Stimulated activated naive CD8-positive, alpha-beta T cell treated with anti-CD3 and anti-CD28 coated beads, Interleukin-15, amount 100 ng/mL, for 72 hours (primary cell): ENCODE data around the gene FAM81B.
"Not testable (repeated sequence)": the region's sequence is repeated elsewhere in the genome, so short reads cannot be mapped to it uniquely, and the experiment has no call there.

ENCODE experiments used
- ATAC-seq: fragments of 150-1000 bp; cut with Tn5 transposase; 2 replicates; pipeline ENCODE4 v1.10.0; 2021; ENCODE audit warnings: mild to moderate bottlenecking, moderate library complexity
- DNase-seq, 2 donors: peaks; one replicate each; pipeline ENCODE4 v3.0.0; 2021 to 2022
- H3K27ac Mint-ChIP-seq, 2 donors: one replicate each; pipeline ENCODE4 v1.8.0; 2022; ENCODE audit warnings: mild to moderate bottlenecking in 2 of 2, mixed read lengths in 2 of 2, moderate library complexity in 2 of 2
- H3K27me3 Mint-ChIP-seq: one replicate; pipeline ENCODE4 v1.8.0; 2022; ENCODE audit warnings: mixed read lengths
- H3K4me1 Mint-ChIP-seq: one replicate; pipeline ENCODE4 v1.8.0; 2022; ENCODE audit warnings: mild to moderate bottlenecking, mixed read lengths
- H3K4me3 Mint-ChIP-seq, 2 donors: one replicate each; pipeline ENCODE4 v1.8.0; 2022; ENCODE audit warnings: mild to moderate bottlenecking in 2 of 2, mixed read lengths in 2 of 2, moderate library complexity in 1 of 2
- H3K9me3 Mint-ChIP-seq, 2 donors: one replicate each; pipeline ENCODE4 v1.8.0; 2022; ENCODE audit warnings: mixed read lengths in 2 of 2

FAM81B gene

GRCh38 chr5:95384485-95385213 lies 6.5 kb upstream of the FAM81B start:
- no peak overlapping the region for H3K27ac Mint-ChIP-seq
- ATAC-seq (no peak), DNase-seq (no peak)
- H3K27me3 Mint-ChIP-seq, result no peaks in the 10 kb centered on the region
- peaks cover 4 to 17% of the 10 kb centered on the region in 2 donors for H3K9me3 Mint-ChIP-seq
- no peak overlapping the region for H3K4me3 Mint-ChIP-seq
- H3K4me1 Mint-ChIP-seq, result peaks cover 15% of the 10 kb centered on the region

DNA sequence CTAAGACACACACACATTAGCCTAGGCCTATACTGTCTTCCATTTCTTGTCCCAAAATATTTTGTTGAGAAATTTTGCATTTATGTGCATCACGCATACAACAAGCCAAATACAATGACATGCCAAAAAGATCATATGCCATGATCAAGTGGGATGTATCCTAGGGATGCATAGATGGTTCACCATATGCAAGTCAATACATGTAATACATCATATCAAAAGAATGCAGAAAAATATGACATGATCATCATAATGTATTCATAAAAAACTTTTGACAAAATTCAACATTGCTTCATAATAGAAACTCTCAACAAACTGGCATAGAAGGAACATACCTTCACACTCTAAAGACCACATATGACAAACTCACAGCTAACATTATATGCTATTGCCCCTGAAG lies 5.8 kb upstream of the FAM81B start:
- Mint-ChIP-seq H3K27ac (no peak overlapping the region), H3K9me3 (peaks cover 4 to 11% of the 10 kb centered on the region in 2 donors), H3K4me3 (no peak overlapping the region), H3K4me1 (peaks cover 8% of the 10 kb centered on the region), H3K27me3 (no peaks in the 10 kb centered on the region)
- DNase-seq (no peak), ATAC-seq (no peak)

- not testable (repeated sequence) for H3K27ac Mint-ChIP-seq, H3K4me1 Mint-ChIP-seq, H3K4me3 Mint-ChIP-seq, H3K27me3 Mint-ChIP-seq, H3K9me3 Mint-ChIP-seq, DNase-seq, ATAC-seq
Observed at GRCh38 chr5:95391965-95392364, 799 bp downstream of the FAM81B start.

GRCh38 chr5:95392593-95393182 lies 1.5 kb downstream of the FAM81B start:
- H3K4me1 Mint-ChIP-seq, result no peaks in the 10 kb centered on the region
- H3K27ac Mint-ChIP-seq, result no peak overlapping the region
- no peak for ATAC-seq
- H3K9me3 Mint-ChIP-seq, result peaks cover 0 to 8% of the 10 kb centered on the region in 2 donors
- no peaks in the 10 kb centered on the region for H3K27me3 Mint-ChIP-seq
- no peak for DNase-seq
- H3K4me3 Mint-ChIP-seq, result no peak overlapping the region

- H3K27ac Mint-ChIP-seq, result no peak overlapping the region
Observed at GRCh38 chr5:95393279-95393678, 2.1 kb downstream of the FAM81B start.

GRCh38 chr5:95398989-95399388 lies 7.8 kb downstream of the FAM81B start:
- no peaks in the 10 kb centered on the region for H3K9me3 Mint-ChIP-seq
- ATAC-seq, result no peak
- H3K27me3 Mint-ChIP-seq, result no peaks in the 10 kb centered on the region
- no peak overlapping the region for H3K4me3 Mint-ChIP-seq
- no peak overlapping the region for H3K27ac Mint-ChIP-seq
- DNase-seq, result no peak
- H3K4me1 Mint-ChIP-seq, result no peaks in the 10 kb centered on the region

More at GRCh38 chr5:95393279-95393678, 2.1 kb downstream of the FAM81B start:
- ATAC-seq (no peak), DNase-seq (no peak)
- no peak overlapping the region for H3K4me3 Mint-ChIP-seq
- H3K4me1 Mint-ChIP-seq, result no peaks in the 10 kb centered on the region
- no peaks in the 10 kb centered on the region for H3K27me3 Mint-ChIP-seq
- peaks cover 0 to 8% of the 10 kb centered on the region in 2 donors for H3K9me3 Mint-ChIP-seq

DNA sequence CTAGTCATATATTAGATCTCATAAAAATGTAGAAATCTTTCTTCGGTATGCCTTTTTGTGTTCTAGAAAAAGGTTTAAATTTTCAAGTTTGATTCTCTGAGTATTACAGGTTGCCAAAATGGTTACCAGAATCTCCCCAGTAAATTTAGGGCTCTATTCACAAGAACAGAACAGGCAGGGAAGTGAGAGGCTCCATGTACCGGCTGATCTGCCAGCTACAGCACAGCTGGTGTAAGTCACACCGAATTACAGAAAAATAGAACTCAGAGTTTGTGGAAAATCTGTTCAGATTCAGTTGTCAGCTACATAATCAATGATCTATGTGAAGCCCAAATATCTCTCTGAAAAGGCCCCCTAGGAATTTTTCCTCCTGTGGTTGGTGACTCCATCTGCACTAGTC lies 10.5 kb downstream of the FAM81B start:
- no peaks in the 10 kb centered on the region for H3K4me1 Mint-ChIP-seq
- no peak for ATAC-seq

GRCh38 chr5:95403996-95404395 lies 12.8 kb downstream of the FAM81B start:
- ATAC-seq, result no peak
- Mint-ChIP-seq H3K27ac (no peak overlapping the region), H3K4me3 (no peak overlapping the region)

More for the DNA sequence above, 10.5 kb downstream of the FAM81B start:
- Mint-ChIP-seq H3K9me3 (peaks cover 0 to 5% of the 10 kb centered on the region in 2 donors), H3K4me3 (no peak overlapping the region), H3K27ac (no peak overlapping the region), H3K27me3 (peaks cover 9% of the 10 kb centered on the region)
- no peak for DNase-seq

DNA sequence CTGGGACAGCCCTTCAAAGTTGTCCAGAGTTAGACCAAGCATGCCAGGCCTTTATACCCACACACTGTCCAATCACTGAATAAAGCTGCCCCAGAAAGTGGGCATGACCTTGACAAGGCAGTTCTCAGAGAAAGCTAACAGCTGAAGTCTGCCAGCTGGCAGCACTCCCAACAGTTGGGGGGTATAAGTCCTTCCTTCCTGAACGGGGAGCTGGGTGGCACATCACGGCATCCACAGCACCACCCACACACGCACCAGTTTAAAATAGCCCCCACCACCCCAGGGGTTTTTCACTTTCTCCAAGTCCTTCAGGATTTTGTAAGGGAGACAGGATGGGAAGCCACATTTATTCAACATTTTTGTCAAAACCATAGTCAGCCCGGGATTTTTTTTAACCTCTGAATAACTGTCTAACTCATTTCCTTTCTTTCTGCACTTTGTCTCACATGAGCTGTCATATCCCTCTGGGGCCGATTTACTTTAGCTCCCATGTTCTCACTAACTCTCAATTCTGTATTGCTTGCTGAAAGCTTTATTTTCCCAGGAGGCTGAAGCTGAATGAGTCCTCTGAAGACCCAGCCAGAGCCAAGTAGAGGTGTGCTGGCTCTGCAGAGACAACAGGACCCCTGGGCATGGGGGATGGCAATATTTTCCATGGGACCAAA lies 15.4 kb downstream of the FAM81B start:
- Mint-ChIP-seq H3K27ac (peak overlapping the region in 1 of 2 donors; percentile 49), H3K4me3 (no peak overlapping the region), H3K27me3 (peaks cover 21% of the 10 kb centered on the region), H3K4me1 (no peaks in the 10 kb centered on the region), H3K9me3 (peaks cover 0 to 5% of the 10 kb centered on the region in 2 donors)
- ATAC-seq, result no peak
- DNase-seq, result no peak

More at GRCh38 chr5:95403996-95404395, 12.8 kb downstream of the FAM81B start:
- H3K9me3 Mint-ChIP-seq, result peaks cover 0 to 5% of the 10 kb centered on the region in 2 donors
- no peak for DNase-seq
- peaks cover 21% of the 10 kb centered on the region for H3K27me3 Mint-ChIP-seq
- H3K4me1 Mint-ChIP-seq, result no peaks in the 10 kb centered on the region

DNA sequence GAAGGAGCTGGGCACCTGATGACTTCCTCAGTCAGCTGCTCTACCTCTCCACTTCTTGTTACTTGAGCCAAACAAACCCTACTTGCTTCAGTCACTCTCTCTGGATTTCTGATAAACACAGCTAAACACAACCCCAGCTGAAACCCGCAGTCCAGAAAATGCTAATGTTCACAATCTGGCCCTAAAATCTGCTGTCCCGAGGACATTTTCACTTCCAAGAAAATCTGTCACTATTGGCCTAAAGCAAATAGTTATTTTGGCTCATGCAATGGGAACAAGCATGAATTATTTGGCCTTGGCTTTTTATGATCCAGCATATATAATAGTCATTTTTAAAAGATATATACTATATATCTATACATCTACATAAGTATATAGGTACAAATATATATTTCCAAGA lies 19.1 kb downstream of the FAM81B start:
- no peak for ATAC-seq
- peaks cover 0 to 5% of the 10 kb centered on the region in 2 donors for H3K9me3 Mint-ChIP-seq
- H3K4me3 Mint-ChIP-seq, result no peak overlapping the region
- no peak overlapping the region for H3K27ac Mint-ChIP-seq
- H3K4me1 Mint-ChIP-seq, result no peaks in the 10 kb centered on the region
- DNase-seq, result no peak
- peaks cover 21% of the 10 kb centered on the region for H3K27me3 Mint-ChIP-seq

DNA sequence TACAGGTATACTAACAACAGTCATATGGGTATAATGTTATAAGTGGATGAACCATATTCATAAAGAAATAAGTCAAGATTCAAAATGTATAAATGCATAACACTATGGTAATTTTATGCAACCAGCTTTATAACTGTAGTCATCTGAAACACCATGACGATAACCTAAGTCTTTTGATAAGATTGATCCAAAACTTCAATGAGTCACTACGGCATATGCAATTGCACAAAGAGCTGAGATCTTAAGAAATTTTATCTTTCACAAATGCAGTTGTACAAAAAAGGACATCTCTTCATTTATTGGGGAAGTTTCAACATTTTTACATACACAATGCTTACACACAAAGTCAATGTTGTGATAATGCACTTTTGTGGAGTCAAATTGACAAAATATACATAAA lies 20.3 kb downstream of the FAM81B start:
- Mint-ChIP-seq H3K4me3 (no peak overlapping the region), H3K27me3 (peaks cover 13% of the 10 kb centered on the region), H3K9me3 (no peaks in the 10 kb centered on the region), H3K27ac (no peak overlapping the region), H3K4me1 (no peaks in the 10 kb centered on the region)
- DNase-seq, result no peak
- ATAC-seq, result no peak

DNA sequence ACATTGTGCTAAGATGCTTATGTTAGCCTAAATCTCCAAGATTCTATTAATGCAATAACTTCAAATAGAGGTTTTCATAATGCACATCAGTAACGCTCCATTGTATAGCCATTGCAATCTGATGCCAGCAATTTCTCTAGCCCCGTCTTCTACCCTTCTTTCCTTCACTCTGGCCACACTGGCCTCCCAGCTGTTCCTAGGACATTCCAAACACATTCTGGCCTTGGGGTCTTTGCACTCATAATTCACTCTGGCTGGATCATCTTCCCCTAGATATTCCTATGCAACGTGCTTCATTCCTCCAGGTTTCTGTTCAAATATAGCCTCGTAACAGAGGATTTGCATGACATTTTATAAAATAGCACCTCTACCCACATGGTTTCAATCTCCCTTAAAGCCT lies 23.3 kb downstream of the FAM81B start:
- H3K27ac Mint-ChIP-seq, result no peak overlapping the region
- DNase-seq (no peak), ATAC-seq (no peak)
- H3K4me3 Mint-ChIP-seq, result no peak overlapping the region
- no peaks in the 10 kb centered on the region for H3K9me3 Mint-ChIP-seq
- H3K4me1 Mint-ChIP-seq, result no peaks in the 10 kb centered on the region
- no peaks in the 10 kb centered on the region for H3K27me3 Mint-ChIP-seq

DNA sequence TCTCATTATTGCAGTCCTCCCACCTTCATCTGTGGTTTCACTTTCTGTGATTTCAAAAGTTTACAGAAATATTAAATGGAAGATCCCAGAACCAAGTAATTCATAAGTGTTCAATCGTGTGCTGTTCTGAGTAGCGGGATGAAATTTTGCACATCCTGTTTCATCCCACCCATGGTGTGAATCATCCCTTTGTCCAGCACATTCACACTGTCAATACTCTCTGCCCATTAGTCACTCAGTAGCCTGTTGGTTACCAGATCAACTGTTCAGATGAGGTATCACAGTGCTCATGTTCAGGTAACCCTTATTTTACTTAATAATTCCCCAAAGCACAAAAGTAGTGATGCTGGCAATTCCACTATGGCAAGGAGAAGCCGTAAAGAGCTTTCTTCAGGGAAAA lies 26.8 kb downstream of the FAM81B start:
- no peak overlapping the region for H3K27ac Mint-ChIP-seq
- ATAC-seq, result no peak
- H3K27me3 Mint-ChIP-seq, result no peaks in the 10 kb centered on the region
- no peak overlapping the region for H3K4me3 Mint-ChIP-seq
- DNase-seq, result no peak
- no peaks in the 10 kb centered on the region for H3K9me3 Mint-ChIP-seq
- H3K4me1 Mint-ChIP-seq, result no peaks in the 10 kb centered on the region

DNA sequence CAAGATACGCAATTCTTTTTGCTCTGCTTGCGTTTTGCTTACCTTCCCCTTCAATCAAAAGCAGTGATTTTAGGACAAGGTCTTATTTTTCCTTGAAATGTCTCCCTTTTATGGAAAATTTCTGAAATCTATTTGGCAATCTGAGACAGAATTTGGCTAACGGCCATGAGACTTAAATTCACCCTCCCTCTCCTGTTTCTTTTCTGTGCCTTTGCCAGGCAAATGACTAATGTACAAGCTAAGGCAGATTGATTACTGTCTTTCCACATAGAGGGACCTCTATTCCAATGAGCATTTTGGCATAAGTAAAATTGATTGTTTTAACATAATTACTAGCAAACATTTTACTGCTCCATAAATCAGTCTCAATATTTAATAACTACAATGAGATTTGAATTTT lies 31.7 kb downstream of the FAM81B start:
- no peak overlapping the region for H3K4me3 Mint-ChIP-seq
- H3K27ac Mint-ChIP-seq, result no peak overlapping the region
- no peaks in the 10 kb centered on the region for H3K9me3 Mint-ChIP-seq
- DNase-seq, result no peak
- no peaks in the 10 kb centered on the region for H3K27me3 Mint-ChIP-seq
- no peaks in the 10 kb centered on the region for H3K4me1 Mint-ChIP-seq
- ATAC-seq, result no peak

DNA sequence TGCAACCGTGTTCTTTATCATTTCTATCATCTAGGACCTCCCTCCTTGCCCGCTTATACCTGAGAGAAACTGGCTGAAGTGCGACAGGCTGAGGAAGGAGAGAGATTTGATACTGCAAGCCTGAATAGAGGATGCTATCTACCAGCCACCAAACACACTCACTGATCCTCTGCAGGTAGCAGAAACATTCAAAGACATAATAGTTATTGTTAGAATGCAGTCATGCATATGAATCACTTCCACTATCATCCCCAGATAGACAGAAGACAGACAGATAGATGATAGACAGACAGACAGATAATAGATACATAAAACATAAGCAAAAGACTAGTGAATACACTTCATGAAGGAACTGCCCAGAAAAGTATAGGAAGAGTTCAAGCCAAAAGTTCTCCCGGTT lies 32.9 kb downstream of the FAM81B start:
- no peaks in the 10 kb centered on the region for H3K9me3 Mint-ChIP-seq
- no peak for DNase-seq
- no peak overlapping the region for H3K4me3 Mint-ChIP-seq
- ATAC-seq, result no peak
- no peak overlapping the region for H3K27ac Mint-ChIP-seq
- no peaks in the 10 kb centered on the region for H3K4me1 Mint-ChIP-seq
- H3K27me3 Mint-ChIP-seq, result no peaks in the 10 kb centered on the region

GRCh38 chr5:95424526-95424925 lies 33.4 kb downstream of the FAM81B start:
- no peaks in the 10 kb centered on the region for H3K27me3 Mint-ChIP-seq

More at GRCh38 chr5:95424526-95424925, 33.4 kb downstream of the FAM81B start:
- no peak overlapping the region for H3K27ac Mint-ChIP-seq
- H3K9me3 Mint-ChIP-seq, result no peaks in the 10 kb centered on the region
- no peaks in the 10 kb centered on the region for H3K4me1 Mint-ChIP-seq
- ATAC-seq (no peak), DNase-seq (no peak)
- H3K4me3 Mint-ChIP-seq, result no peak overlapping the region
